Measurements from ENCODE around the gene INPP5D.

- TF ChIP-seq CTCF (IDR thresholded peaks at IDR 0.05) (no peak), EP300 (IDR thresholded peaks at IDR 0.05) (no peak), POLR2A (IDR thresholded peaks at IDR 0.05) (no peak)
Observed at GRCh38 chr2:233041722-233042323, 18.3 kb upstream of the INPP5D start.
